HEK293 (cell line): ENCODE results near the gene CREBBP.

ENCODE experiments used
- GLI2 ChIP-seq: fragments of 450-650 bp; formaldehyde crosslinking; IDR thresholded peaks from 2 replicates; pipeline ENCODE4; 2017; ENCODE audit warnings: missing biosample characterization, missing genetic modification characterization, low read depth, borderline replicate concordance
- HIC1 ChIP-seq: fragments of 450-650 bp; formaldehyde crosslinking; IDR thresholded peaks from 2 replicates; pipeline ENCODE4 v1.5.1; 2016; ENCODE audit warnings: missing biosample characterization, missing genetic modification characterization
- KLF1 ChIP-seq: fragments of 450-650 bp; formaldehyde crosslinking; IDR thresholded peaks from 2 replicates; pipeline ENCODE4 v1.5.1; 2016; ENCODE audit warnings: missing biosample characterization, missing genetic modification characterization
- KLF10 ChIP-seq: fragments of 450-650 bp; IDR thresholded peaks from 2 replicates; pipeline ENCODE4 v1.5.1; 2018; ENCODE audit warnings: missing biosample characterization, mild to moderate bottlenecking, missing genetic modification characterization
- KLF9 ChIP-seq: fragments of 450-650 bp; formaldehyde crosslinking; IDR thresholded peaks from 2 replicates; pipeline ENCODE4 v1.5.1; 2016; ENCODE audit warnings: missing biosample characterization, missing genetic modification characterization, low read depth
- PRDM6 ChIP-seq: fragments of 450-650 bp; formaldehyde crosslinking; IDR thresholded peaks from 2 replicates; pipeline ENCODE4 v1.5.1; 2017; ENCODE audit warnings: missing biosample characterization, missing genetic modification characterization
- REPIN1 ChIP-seq: fragments of 450-650 bp; formaldehyde crosslinking; IDR thresholded peaks from 2 replicates; pipeline ENCODE4 v1.5.1; 2017; ENCODE audit warnings: missing biosample characterization, missing genetic modification characterization, low read depth
- SP7 ChIP-seq: fragments of 450-650 bp; formaldehyde crosslinking; IDR thresholded peaks from 2 replicates; pipeline ENCODE4 v1.5.1; 2016; ENCODE audit warnings: missing biosample characterization, missing genetic modification characterization
- ZBTB48 ChIP-seq: fragments of 450-650 bp; formaldehyde crosslinking; IDR thresholded peaks from 2 replicates; pipeline ENCODE4 v1.5.1; 2016; ENCODE audit warnings: missing biosample characterization, missing genetic modification characterization
- ZFHX2 ChIP-seq: fragments of 450-650 bp; formaldehyde crosslinking; conservative IDR thresholded peaks from 2 replicates; pipeline ENCODE4 v1.5.1; 2016; ENCODE audit warnings: missing biosample characterization, missing genetic modification characterization
- ZNF140 ChIP-seq: fragments of 450-650 bp; formaldehyde crosslinking; IDR thresholded peaks from 2 replicates; pipeline ENCODE4 v1.5.1; 2016; ENCODE audit warnings: missing biosample characterization, missing genetic modification characterization
- ZNF18 ChIP-seq: fragments of 450-650 bp; formaldehyde crosslinking; IDR thresholded peaks from 2 replicates; pipeline ENCODE4 v1.5.1; 2016; ENCODE audit warnings: missing biosample characterization, missing genetic modification characterization
- ZNF211 ChIP-seq: fragments of 450-650 bp; formaldehyde crosslinking; IDR thresholded peaks from 2 replicates; pipeline ENCODE4 v1.5.1; 2016; ENCODE audit warnings: low read depth, missing biosample characterization, missing genetic modification characterization
- ZNF280D ChIP-seq: fragments of 450-650 bp; formaldehyde crosslinking; IDR thresholded peaks from 2 replicates; pipeline ENCODE4 v1.5.1; 2016; ENCODE audit warnings: missing biosample characterization, missing genetic modification characterization
- ZNF391 ChIP-seq: fragments of 450-650 bp; formaldehyde crosslinking; IDR thresholded peaks from 2 replicates; pipeline ENCODE4 v1.5.1; 2016; ENCODE audit warnings: low read depth, missing biosample characterization, missing genetic modification characterization, borderline replicate concordance
- ZNF404 ChIP-seq: fragments of 450-650 bp; formaldehyde crosslinking; IDR thresholded peaks from 2 replicates; pipeline ENCODE4 v1.5.1; 2017; ENCODE audit warnings: missing biosample characterization, missing genetic modification characterization
- ZNF521 ChIP-seq: fragments of 450-650 bp; formaldehyde crosslinking; IDR thresholded peaks from 2 replicates; pipeline ENCODE4 v1.5.1; 2017; ENCODE audit warnings: missing biosample characterization, mild to moderate bottlenecking, missing genetic modification characterization
- ZNF529 ChIP-seq: fragments of 450-650 bp; formaldehyde crosslinking; IDR thresholded peaks from 2 replicates; pipeline ENCODE4 v1.5.1; 2017; ENCODE audit warnings: missing genetic modification characterization, missing biosample characterization; ENCODE audit not compliant: insufficient replicate concordance
- ZNF639 ChIP-seq: fragments of 450-650 bp; formaldehyde crosslinking; IDR thresholded peaks from 2 replicates; pipeline ENCODE4 v1.5.1; 2016; ENCODE audit warnings: missing biosample characterization, missing genetic modification characterization
- ZNF654 ChIP-seq: fragments of 450-650 bp; formaldehyde crosslinking; IDR thresholded peaks from 2 replicates; pipeline ENCODE4 v1.5.1; 2016; ENCODE audit warnings: low read depth, missing biosample characterization, missing genetic modification characterization
- ZNF701 ChIP-seq: fragments of 450-650 bp; formaldehyde crosslinking; IDR thresholded peaks from 2 replicates; pipeline ENCODE4 v1.5.1; 2016; ENCODE audit warnings: missing biosample characterization, missing genetic modification characterization
- ZNF704 ChIP-seq: fragments of 450-650 bp; formaldehyde crosslinking; IDR thresholded peaks from 2 replicates; pipeline ENCODE4 v1.5.1; 2016; ENCODE audit warnings: missing biosample characterization, missing genetic modification characterization
- ZSCAN18 ChIP-seq: fragments of 450-650 bp; formaldehyde crosslinking; IDR thresholded peaks from 2 replicates; pipeline ENCODE4 v1.5.1; 2016; ENCODE audit warnings: missing biosample characterization, missing genetic modification characterization

The CREBBP gene

GRCh38 chr16:3829631-3830536 is 50.6 kb downstream of the CREBBP start (continued):
- TF ChIP-seq KLF10 (tag by site-specific recombination) (no peak), ZNF529 (tag by site-specific recombination) (no peak), ZBTB48 (tag by site-specific recombination) (no peak), ZNF404 (tag by site-specific recombination) (no peak), ZNF521 (tag by site-specific recombination) (no peak), KLF1 (no peak; the same call in 1 of the 2 replicates), ZNF211 (tag by site-specific recombination) (no peak), ZNF654 (tag by site-specific recombination) (no peak), HIC1 (tag by site-specific recombination) (peak; percentile 83), ZFHX2 (tag by site-specific recombination) (peak; percentile 83), REPIN1 (no peak), ZSCAN18 (tag by site-specific recombination) (no peak), ZNF391 (no peak), PRDM6 (no peak), ZNF639 (tag by site-specific recombination) (no peak), KLF9 (tag by site-specific recombination) (peak; percentile 50; the same call in 1 of the 2 replicates), ZNF18 (tag by site-specific recombination) (no peak), ZNF701 (tag by site-specific recombination) (no peak), ZNF140 (tag by site-specific recombination) (no peak), SP7 (tag by site-specific recombination) (peak; percentile 84), ZNF280D (tag by site-specific recombination) (no peak), GLI2 (tag by site-specific recombination) (no peak), ZNF704 (tag by site-specific recombination) (no peak)
